HG03060 (cell line): ENCODE results near the gene UGDH.
"Not testable (repeated sequence)": the region's sequence is repeated elsewhere in the genome, so short reads cannot be mapped to it uniquely, and the experiment has no call there.

Source experiments
- ATAC-seq: cut with Tn5 transposase; IDR thresholded peaks from one replicate; pipeline ENCODE4 v1.9.1; 2021; ENCODE audit warnings: low read depth, moderate number of reproducible peaks; ENCODE audit not compliant: unreplicated experiment

UGDH gene

DNA sequence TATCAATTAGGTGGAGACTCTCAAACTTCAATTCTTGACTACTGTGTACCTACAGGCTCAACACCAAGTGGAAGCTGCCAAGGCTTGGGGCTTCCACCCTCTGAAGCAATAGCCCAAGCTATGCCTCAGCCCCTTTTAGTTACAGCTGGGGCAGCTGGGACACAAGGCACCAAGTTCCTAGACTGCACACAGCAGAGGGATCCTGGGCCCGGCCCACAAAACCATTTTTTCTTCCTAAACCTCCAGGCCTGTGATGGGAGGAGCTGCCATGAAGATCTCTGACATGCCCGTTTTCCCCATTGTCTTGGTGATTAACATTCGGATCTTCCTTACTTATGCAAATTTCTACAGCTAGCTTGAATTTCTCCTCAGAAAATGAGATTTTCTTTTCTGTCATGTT, 3.4 kb upstream of the UGDH start:
- ATAC-seq: no peak

DNA sequence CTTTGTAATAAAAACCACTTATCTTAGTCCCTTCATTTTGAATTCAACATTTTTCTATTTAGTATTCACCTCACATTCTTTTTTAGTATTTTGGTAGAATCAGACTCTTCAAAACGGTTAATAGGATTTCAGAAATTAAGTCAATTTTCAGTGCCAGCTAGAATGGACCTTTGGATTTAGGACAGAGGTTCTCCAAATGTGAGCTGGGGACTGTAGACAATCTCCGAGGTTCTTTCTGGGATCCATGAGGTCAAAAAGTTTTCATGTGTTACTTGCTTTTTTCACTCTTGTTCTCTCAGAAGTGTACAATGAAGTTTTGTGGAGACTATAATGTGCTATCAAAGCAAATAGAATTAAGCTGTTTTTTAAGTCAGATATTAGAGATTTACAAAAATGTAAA, 2.3 kb upstream of the UGDH start:
- ATAC-seq: no peak

DNA sequence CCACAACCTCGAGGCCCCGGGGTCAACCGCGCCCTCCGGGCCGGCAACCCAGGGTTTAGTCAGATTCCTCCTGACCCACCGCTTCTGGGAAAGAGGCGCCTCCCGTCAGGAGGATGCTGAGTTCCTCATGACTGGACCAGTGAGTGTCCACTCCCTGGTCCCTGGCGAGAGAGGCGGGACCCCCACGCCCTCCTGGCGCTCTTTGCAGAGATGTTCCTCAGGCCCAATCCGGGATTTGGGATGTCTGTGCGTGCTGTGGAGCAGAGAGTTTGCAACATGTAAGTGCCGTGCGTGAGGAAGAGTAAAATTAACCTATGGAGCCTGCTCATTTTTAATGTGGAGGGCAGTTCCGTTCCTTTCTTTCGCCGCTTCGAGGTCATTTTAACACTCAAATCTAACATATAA, 824 bp upstream of the UGDH start:
- ATAC-seq: no peak

DNA sequence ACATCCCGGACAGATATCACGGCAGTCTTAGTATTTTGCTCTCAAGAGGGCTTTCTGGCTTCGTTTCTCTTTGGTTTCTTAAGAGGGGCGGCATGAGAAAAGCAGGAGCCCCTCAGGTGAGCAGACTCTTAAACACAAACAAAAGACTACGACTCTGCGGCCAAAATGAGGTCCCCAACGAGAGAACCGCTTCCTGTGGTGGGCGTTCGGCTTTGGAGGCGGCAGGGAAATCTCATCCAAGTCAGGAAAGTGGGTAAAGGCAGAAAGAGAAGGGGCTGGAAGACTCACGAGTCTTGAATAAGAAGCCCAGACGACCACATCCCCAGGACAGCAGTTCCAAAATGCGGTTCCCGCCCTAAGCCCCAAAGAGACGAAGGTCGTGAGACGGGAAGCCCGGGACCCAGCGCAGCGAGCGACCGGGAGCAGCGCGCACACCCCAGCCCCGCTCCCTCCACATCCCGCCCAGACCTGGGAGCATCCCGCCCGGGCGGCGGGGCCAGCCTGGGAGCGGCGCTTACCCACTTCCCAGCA, 409 bp downstream of the UGDH start:
- no peak for ATAC-seq

DNA sequence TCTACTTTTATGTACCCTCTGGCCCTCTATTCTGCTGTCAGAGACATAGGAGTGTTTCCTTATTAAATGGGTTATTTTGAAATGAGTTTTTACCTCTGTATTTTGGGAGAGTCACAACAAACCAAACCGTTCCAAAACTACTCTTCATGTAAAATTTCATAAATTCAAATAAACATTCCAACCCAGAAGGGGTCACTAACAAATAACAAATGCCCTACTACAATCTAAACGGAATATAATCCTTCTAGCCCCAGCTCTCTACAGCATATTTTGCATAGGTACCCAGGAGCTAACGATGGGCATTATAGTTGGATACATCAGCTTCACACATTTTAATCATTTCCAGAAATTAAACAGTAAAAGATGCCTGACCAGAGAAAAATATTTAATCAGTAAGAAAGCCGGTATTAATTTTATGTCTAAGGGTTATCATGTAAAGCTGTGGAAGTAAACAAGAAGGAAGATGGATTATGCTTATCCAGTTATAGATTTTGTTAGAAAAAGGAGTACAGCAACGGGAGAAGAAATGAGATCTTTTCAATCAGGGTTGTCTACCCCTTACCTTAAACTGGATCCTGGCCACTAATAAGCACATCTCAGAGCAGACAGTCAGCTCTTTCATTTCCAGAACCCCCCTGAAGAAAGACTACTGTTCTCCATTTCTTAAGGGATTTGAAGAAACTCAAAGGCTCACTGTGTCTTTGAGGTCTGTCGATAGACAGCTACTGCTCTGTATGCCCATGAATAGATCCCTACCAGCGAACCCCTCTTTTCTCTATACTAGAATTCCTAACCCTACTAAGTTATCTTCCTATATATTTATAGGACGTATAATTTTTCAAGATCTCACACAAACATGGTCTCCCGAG, 1.2 kb downstream of the UGDH start:
- ATAC-seq: no peak

DNA sequence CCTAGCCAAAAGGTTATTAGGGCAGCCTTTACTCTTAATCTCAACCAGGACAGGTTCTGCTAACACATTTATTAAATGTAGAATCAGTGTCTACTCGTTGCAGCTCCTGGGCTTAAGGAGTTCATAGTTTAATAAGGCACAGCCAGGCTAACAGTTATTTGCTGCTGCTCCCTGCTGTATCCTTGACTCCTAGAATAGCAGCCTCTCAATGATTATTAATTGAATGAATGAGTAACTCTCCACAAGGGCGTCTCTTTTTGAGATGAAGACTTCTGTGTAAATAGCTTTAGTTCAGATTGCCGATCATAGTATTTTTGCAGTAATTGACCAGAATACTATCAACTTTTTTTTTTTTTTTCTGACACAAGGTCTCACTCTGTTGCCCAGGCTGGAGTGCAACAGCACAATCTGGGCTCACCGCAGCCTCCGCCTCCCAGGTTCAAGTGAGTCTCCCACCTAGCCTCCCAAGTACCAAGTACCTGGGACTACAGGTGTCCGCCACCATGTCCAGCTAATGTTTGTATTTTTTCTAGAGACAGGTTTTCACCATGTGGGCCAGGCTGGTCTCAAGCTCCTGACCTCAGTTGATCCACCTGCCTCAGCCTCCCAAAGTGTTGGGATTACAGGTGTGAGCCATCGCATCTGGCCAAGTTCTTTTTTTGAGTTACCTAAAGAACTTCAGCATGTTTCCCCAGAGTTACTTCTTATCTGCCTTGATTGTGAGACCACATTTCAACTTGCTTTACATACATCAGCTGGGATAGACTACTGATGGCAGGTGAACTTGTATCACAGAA, 2.9 kb downstream of the UGDH start:
- ATAC-seq: no peak

DNA sequence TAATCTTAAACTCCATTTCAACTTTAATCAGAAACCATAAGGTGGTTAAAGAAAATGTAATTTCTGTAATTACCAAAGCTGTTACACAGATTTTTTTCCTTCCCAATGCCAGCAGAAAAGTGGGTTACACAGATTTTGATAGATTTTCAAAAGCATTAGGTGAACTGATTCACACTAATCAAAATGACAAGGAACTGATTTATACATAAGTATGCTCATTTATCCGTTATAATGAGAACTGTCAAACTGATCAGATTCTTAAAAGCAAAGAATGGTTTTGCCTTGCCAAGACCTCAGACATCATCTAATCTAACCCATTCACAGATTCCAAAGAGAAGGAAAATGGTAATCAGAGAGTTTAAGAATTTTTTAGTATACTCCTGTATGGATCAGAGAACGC, 5.2 kb downstream of the UGDH start:
- ATAC-seq: no peak

DNA sequence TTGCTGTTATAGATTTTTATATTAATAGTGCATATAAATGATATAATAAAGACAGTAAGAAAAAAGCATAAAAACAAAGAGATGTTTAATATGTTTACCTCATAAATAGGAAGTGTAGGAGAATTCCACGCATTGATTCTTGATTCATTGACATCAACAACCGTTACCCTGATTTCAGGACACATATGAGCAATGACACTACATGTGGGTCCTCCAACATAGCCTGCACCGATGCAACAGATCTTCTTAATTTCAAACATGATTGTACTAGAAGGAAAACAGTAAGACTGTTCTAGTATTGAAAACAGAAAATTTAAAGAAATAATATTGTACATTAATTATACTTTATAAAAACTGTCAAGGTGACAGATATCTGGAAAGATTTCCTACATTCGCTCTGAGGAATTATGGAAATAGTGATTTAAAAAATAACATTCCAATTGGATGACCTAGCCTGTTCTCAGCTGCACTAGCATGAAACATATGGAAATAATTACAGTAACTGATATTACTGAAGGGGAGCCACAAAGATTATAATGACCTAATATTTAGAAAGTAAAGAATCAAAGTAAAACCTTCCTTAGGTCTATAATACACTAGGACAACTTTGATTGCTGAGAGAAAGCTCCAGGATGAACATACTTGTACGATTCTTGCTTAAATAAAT, 5.9 kb downstream of the UGDH start:
- no peak for ATAC-seq

DNA sequence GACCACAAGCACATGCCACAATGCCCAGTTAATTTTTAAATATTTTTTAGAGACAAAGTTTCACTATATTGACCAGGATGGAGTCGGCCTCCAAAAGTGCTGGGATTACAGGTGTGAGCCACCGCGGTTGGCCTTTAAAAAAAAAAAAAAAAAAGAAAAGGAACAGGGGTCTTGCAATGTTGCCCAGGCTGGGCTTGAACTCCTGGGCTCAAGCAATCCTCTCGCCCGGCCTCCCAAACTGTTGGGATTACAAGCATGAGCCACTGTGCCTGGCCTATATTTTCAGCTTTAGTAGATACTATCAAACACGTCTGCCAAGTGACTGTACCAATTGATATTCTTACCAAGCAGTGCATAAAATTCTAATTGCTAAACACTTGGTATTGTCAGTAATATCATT, 8.8 kb downstream of the UGDH start:
- no peak for ATAC-seq

DNA sequence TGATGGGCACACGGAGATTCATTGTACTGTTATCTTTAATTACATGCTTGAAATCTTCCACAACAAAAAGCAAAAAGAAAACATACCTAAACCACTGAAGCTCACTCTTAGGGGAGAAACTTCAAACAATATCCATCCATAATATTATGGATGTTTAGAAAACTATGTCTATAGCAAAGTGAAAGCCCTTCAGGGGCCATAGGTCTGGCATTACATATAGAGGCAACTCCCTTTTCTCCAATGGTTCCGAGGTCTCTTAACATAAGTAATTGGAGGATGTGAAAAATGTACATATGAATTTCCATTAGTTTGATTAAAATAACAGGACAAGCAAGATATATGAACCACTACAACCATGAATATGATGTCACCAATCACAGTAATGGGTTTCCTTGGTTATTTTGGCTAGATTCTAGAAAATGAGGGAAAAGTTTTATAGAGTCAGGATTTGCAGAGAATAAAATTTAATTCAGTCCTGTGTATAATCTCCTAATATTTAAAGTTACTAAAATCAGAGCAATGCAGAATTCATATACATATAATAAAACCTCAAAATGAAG, 10.8 kb downstream of the UGDH start:
- no peak for ATAC-seq

DNA sequence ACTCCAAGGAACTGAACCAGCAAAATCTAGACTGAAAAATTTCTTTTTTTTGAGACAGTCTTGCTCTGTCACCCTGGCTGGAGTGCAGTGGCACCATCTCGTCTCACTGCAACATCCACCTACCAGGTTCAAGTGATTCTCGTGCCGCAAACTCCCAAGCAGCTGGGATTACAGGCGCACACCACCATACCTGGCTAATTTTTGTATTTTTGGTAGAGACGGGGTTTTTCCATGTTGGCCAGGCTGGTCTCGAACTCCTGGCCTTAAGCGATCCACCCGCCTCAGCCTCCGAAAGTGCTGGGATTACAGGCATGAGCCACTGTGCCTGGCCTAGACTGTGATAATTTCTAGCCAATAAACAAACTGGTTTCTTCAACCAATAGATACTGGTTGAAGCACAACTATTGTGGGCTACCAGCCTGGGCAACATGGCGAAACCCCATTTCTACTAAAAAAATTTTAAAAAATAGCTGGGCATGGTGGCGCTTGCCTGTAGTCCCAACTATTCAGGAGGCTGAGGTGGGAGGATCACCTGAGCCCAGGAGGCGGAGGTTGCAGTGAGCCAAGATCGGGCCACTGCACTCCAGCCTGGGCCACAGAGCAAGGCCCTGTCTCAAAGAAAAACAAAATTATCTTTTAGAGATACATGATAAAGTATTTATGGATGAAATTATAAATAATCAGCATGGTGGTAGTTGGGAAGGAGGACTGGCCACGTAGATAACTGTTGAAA, 11.4 kb downstream of the UGDH start:
- not testable (repeated sequence) for ATAC-seq

DNA sequence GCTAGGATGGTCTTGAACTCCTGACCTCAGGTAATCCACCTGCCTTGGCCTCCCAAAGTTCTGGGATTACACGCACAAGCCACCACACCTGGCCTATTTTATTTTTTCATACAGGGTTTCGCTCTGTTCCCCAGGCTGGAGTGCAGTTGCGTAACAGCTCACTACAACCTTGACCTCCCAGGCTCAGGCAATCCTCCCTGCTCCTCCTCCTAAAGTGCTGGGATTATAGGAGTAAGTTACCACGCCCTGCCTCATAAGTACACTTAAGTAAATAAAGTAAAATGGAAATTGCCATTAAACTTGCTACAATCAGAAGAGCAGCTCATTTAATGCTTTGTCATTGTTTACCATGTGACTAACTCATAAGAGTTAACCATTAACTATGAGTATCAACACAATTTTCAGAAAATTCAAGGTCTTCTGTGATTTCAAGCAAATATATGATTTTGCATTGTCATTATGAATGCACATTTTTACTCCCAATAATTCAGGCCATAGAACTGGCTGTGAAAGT, 12.3 kb downstream of the UGDH start:
- ATAC-seq: no peak

DNA sequence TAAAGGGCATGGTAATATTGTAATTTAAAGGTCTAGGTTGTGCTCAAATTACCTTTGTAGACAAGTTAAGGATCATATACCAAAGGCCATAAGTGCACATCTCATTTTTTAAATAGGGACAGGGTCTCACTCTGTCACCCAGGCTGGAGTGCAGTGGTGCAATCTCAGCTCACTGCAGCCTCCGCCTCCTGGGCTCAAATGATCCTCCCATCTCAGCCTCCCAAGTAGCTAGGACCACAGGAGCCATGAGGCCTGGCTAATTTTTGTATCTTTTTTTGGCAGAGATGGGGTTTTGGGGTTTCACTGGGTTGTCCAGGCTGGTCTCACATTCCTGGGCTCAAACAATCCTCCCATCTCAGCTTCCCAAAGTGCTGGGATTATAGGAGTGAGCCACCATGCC, 13.0 kb downstream of the UGDH start:
- ATAC-seq: not testable (repeated sequence)

DNA sequence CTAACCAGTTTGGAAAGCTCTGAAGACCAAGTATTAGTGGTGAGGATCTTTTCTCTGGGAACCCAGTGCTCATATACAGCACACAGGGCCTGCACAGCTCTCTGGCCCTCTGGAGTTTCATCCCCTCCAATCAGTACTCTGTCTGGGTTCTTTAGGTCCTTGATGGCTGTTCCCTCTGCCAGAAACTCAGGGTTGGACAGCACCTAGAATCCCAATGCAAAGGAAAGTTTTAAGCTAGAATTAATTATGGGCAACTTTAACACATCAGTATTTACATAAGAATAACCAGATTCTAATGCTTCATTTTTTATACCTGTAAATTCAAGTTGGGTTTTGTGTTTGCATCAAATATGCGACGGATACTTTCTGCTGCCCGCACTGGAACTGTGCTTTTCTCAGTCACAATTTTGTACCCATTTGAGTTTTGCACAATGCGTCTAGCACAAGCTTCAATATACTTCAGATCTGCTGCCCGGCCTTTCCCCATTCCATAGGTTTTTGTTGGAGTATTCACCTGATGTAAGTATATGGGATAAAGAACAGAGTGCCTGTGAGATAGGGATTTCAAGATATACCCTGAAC, 16.8 kb downstream of the UGDH start:
- ATAC-seq: no peak

DNA sequence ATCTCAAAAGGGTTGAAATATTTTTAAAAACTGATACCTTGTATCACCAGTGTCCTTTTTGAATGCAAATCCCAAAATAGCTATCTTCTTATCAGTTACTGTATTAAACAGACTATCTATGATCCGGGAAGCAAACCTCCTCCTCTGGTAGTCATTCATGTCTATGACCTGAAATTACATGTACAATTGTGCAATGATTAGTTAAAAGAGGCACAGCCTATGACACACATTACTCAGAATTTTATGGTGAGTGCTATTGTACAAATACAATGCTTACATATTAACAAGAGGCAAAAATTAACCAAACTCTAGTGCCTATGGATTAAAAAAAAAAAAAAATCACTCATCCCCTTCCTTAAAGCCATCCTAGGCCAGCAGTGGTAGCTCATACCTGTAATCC, 21.7 kb downstream of the UGDH start:
- ATAC-seq: no peak

DNA sequence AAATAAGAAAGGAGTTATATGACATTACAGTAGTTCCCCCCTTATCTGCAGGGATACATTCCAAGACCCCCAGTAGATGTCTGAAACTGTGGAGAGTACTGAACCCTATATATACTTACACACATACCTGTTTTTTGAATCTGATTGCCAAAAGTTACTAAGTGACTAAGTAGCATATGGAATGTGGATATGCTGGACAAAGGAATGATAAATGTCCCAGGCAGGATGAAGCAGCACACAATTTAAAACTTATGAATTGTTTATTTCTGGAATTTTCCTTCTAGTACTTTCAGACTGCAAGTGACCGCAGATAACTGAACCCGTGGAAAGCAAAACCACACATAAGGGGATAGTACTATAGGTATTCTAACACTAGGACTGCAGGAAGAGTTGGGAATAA, 22.7 kb downstream of the UGDH start:
- no peak for ATAC-seq

DNA sequence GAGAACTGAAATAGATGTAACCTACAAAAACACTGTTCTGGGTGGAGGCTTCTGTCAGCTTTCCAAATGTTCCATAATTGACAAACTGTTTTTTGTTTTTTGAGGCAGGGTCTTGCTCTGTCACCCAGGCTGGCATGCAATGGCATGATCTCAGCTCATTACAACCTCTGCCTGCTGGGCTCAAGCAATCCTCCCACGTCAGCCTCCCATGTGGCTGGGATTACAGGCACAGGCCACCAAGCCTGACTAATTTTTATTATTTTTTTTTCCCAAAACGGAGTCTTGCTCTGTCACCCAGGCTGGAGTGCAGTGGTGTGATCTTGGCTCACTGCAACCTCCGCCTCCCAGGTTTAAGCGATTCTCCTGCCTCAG, 24.6 kb downstream of the UGDH start:
- ATAC-seq: not testable (repeated sequence)

DNA sequence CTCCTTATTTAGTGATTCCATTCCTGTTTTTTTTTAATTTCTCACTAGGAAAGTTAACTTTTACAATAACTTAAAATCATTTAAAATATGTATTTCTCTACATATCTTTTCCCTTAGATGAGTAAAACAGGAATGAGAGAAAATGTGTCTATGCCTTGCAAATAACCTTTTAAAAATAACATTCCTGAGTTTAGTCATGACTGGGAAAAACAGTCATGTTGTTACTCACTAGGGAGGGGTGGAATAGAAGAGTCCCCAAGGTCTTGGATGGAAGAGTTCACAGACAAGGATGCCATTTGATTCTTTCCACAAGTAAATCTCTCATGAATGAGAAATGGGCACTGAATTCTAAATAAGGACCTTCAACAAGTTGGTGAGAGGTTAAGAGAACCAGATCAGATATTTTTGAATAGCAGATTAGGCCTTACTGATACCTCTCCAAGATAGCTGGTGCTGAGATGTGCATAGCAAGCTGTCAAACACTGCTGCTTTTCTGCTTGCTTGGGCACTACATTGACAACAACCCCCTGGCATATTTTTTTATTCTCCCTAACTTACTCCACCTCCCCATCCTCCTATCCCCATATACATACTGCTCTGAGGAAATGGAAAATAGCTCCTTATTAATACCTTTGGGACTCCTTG, 25.1 kb downstream of the UGDH start:
- ATAC-seq: no peak

DNA sequence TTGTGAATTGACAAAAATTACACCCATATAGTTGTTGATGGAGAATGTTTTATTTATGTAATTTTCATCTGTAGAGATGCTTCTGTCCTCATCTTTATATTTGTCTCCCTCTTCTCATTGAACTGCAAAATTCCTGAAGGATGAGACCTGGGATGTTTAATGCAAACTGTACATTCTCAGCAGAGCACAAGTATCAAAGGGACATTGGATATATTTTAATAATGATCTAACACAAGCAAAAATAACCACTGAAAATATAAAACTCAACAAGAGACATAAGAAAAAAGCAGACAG, 28.6 kb downstream of the UGDH start:
- ATAC-seq: no peak
